ENCODE results near the gene MESD.

MESD gene

GRCh38 chr15:81015621-81016488, 26.2 kb upstream of the MESD start:
- no peak for DNase-seq (ENCODE audit: low spot score)

GRCh38 chr15:81014446-81015093, 25.0 kb upstream of the MESD start:
- DNase-seq (ENCODE audit: low spot score), result no peak

GRCh38 chr15:81013396-81013929, 23.8 kb upstream of the MESD start:
- no peak for DNase-seq (ENCODE audit: low spot score)

- no peak for DNase-seq (ENCODE audit: low spot score)
Measured at GRCh38 chr15:81012588-81012987, 23.0 kb upstream of the MESD start.

GRCh38 chr15:81011593-81011992, 22.0 kb upstream of the MESD start:
- DNase-seq (ENCODE audit: low spot score), result no peak

- DNase-seq (ENCODE audit: low spot score), result no peak
Measured at GRCh38 chr15:81010086-81010485, 20.5 kb upstream of the MESD start.

- no peak for DNase-seq (ENCODE audit: low spot score)
Measured at GRCh38 chr15:81008312-81008711, 18.7 kb upstream of the MESD start.

- DNase-seq (ENCODE audit: low spot score), result no peak
Measured at GRCh38 chr15:81007428-81008064, 17.9 kb upstream of the MESD start.

GRCh38 chr15:81006124-81006523, 16.5 kb upstream of the MESD start:
- no peak for DNase-seq (ENCODE audit: low spot score)

GRCh38 chr15:81003097-81003350, 13.4 kb upstream of the MESD start:
- DNase-seq (ENCODE audit: low spot score), result no peak

- DNase-seq (ENCODE audit: low spot score), result peak; percentile 49
Measured at GRCh38 chr15:81002331-81003096, 12.9 kb upstream of the MESD start.

GRCh38 chr15:81002009-81002330, 12.4 kb upstream of the MESD start:
- peak; percentile 44 for DNase-seq (ENCODE audit: low spot score)

- peak; percentile 65 for DNase-seq (ENCODE audit: low spot score)
Measured at GRCh38 chr15:81001152-81002008, 11.8 kb upstream of the MESD start.

GRCh38 chr15:81000624-81001151, 11.1 kb upstream of the MESD start, which contains the start of gene TLNRD1:
TLNRD1 (plus strand) TSS chr15:81000923; CDS start chr15:81002272, 1,349 bp downstream.
- peak; percentile 94 for DNase-seq (ENCODE audit: low spot score)

- no peak for DNase-seq (ENCODE audit: low spot score)
Measured at GRCh38 chr15:81000144-81000623, 10.6 kb upstream of the MESD start.

GRCh38 chr15:80999623-81000036, 10.0 kb upstream of the MESD start:
- DNase-seq (ENCODE audit: low spot score), result no peak

GRCh38 chr15:80998251-80998650, 8.6 kb upstream of the MESD start:
- DNase-seq (ENCODE audit: low spot score), result no peak

- no peak for DNase-seq (ENCODE audit: low spot score)
Measured at GRCh38 chr15:80997692-80998091, 8.1 kb upstream of the MESD start.

GRCh38 chr15:80996247-80996646, 6.6 kb upstream of the MESD start:
- no peak for DNase-seq (ENCODE audit: low spot score)

- DNase-seq (ENCODE audit: low spot score), result no peak
Measured at GRCh38 chr15:80992441-80992840, 2.8 kb upstream of the MESD start.

GRCh38 chr15:80992006-80992405, 2.4 kb upstream of the MESD start:
- DNase-seq (ENCODE audit: low spot score), result no peak

All from HuH-7 (cell line).